ENCODE data around the gene ZYX.
"Not testable (repeated sequence)": the region's sequence is repeated elsewhere in the genome, so short reads cannot be mapped to it uniquely, and the experiment has no call there.

The ZYX gene

DNA sequence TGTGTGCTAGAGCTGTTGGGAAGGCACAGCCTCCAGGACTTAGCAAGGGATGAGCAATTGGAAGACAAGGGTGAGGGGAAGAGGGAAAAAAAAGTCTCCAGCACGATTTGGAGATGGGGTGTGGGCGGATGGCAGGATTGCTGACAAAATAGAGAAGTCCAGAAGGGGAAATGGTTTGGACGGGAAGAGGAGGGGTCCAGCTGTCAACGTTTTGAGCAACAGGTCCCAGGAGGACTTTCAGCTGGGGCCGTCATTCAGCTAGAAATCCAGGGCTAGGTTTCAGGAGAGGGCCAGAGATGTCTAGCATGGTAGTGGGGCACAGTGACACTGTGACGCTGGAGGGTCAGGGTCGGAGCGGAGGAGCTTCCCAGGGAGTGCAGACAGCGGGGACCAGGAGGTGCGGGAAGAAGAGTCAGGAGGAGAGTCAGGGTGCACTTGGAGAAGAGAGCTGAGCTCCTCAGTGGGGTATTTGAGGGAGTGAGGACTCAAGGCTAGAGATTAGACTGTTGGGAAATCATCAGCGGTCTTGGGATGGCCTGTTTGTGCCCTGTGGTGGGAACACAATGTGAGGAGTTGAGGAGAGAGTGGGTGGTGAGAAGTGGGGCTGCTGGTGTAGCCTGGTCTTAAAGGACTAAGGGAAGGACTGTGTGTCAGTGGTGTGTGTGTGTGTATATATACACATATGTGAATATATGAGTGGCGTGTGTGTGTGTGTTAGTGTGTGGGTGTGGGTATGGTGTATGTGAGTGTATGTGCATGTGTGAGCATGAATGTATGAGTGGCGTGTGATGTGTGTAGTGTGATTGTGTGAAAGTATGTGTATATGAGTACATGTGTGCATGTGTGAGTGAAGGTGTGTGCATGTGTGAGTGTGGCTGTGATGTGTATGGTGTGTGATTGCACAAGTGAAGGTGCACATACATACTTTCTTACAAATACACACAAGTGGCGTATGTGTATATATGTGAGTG lies 3.8 kb downstream of the ZYX start:
- DNase-seq (ENCODE audit: low spot score) = no peak

DNA sequence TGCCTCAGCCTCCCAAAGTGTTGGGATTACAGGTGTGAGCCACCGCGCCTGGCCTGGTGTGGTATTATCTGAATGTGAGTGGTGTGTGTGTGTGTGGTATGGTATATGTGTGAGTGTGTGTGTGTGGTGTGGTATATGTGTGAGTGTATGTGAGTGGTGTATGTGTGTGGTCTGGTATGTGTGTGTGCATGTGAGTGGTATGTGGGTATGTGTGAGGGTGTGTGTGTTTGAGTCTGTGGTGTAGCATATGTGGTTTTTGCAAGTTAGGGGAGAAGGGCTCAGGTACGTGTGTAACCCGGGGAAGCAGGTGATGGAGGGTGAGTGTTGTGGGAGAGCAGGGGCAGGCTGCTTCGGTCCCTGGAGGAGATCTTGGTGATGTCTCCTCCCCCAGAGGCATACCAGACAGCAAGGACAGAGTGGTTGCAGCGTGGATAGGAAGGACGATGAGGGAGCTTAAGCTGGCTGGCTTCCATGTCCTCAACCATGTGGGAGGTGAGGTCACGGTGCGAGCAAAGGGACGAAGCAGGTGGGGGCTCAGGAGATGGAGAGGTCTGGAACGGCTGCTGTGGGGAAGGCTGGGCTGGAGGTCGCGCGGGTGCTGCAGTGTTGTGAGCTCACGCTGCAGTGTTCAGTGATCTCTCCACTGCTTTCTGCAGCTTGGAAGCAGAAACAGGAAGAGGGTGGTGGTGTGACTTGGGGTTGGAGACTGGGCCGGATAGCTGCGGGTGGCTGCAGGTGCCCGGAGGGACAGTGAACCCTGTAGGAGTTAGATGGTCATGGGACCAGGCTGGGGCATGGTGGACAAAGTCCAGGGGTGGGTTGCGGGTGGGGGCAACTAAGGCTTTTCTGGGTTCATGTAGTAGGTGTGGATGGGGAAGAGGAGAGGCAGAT lies 5.0 kb downstream of the ZYX start:
- no peak for DNase-seq (ENCODE audit: low spot score)

DNA sequence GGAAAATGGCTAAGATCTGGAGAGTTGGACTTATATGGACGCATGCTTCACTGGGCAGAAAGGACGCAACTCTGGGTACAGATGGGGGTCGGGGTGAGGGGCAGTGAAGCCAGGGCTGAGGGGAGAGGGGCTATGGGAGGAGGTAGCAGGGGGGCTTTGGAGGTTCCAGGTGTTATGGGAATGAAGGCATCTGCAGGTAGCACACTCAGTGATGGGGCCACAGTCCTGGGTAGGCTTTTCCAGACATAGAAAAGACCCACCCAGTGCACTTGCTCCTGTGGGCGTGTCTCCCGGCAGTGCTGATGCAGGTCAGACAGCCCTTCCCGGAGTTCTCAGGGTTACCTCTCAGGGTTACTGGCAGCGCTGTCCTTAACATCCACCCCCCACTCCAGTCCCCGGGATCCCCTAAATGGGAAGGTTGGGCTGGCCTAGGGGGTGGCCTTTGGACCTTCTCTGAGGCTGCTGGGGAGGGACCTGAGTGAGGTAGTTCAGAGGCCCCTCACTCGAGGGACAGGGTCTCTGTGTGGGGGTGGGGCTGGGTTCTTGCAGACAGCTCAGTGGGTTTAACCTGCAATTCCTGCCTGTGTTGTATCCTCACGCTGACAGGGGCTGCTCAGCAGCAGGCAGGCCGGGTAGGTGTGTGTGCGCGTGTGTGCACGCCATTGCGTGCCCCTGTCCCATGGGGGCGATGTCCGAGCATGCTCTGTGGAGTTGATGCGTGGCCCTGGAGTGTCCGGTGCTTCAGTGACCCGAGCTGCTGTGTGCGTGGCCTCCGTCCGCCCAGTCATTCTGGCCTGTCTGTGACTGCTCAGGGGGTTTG lies 6.2 kb downstream of the ZYX start:
- no peak for DNase-seq (ENCODE audit: low spot score)

GRCh38 chr7:143388051-143388450 lies 6.9 kb downstream of the ZYX start:
- no peak for DNase-seq (ENCODE audit: low spot score)

DNA sequence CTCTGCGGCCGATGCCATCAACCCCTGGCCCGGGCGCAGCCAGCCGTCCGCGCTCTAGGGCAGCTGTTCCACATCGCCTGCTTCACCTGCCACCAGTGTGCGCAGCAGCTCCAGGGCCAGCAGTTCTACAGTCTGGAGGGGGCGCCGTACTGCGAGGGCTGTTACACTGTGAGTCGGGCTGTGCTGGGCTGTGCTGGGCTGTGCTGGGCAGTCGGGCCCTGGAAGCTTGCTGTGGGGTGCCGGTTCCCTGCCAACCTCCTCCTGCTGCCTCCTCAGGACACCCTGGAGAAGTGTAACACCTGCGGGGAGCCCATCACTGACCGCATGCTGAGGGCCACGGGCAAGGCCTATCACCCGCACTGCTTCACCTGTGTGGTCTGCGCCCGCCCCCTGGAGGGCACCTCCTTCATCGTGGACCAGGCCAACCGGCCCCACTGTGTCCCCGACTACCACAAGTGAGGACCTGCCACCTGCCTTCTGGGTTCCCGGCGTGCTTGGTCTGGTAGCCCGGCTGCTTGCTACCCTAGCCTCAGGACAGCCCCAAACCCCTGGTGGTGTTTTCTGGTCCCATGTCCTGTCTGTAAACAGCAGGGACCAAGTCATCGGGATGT lies 7.5 kb downstream of the ZYX start:
- DNase-seq (ENCODE audit: low spot score) = no peak

GRCh38 chr7:143389316-143390103 lies 8.4 kb downstream of the ZYX start:
- DNase-seq (ENCODE audit: low spot score) = no peak

GRCh38 chr7:143390104-143390772 lies 9.1 kb downstream of the ZYX start:
- no peak for DNase-seq (ENCODE audit: low spot score)

DNA sequence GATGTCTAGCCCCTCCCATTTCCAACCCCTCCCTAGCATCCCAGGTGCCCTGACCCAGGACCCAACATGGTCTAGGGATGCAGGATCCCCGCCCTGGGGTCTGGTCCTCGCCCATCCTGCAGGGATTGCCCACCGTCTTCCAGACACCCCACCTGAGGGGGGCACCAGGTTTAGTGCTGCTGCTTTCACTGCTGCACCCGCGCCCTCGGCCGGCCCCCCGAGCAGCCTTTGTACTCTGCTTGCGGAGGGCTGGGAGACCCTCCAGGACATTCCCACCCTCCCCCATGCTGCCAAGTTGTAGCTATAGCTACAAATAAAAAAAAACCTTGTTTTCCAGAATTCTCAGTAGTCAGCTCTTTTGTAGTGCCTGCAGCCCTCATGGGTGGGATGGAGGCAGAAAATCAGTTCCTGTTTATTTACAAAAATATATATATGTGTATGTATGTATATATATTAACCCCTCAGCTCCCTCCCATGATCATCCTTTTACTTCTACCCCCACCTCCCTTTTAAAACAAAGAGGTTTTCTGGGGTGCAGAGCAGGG lies 9.7 kb downstream of the ZYX start:
- DNase-seq (ENCODE audit: low spot score) = no peak

GRCh38 chr7:143391462-143392404 lies 10.6 kb downstream of the ZYX start:
- DNase-seq (ENCODE audit: low spot score) = no peak

DNA sequence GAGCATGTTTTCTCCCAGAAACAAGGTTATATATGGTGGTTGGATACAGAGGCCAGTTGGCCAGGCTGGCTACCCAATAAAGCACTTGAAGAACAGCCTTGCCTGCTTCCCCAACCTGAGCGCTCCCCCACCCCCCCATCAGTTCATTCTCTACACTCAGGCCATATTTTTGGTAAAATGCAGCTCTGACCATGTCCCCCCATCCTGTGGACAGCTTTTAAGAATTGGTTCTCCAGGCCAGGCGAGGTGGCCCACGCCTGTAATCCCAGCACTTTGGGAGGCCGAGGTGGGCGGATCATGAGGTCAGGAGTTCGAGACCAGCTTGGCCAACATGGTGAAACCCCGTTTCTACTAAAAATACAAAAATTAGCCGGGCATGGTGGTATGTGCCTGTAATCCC lies 11.3 kb downstream of the ZYX start:
- DNase-seq (ENCODE audit: low spot score) = not testable (repeated sequence)

DNA sequence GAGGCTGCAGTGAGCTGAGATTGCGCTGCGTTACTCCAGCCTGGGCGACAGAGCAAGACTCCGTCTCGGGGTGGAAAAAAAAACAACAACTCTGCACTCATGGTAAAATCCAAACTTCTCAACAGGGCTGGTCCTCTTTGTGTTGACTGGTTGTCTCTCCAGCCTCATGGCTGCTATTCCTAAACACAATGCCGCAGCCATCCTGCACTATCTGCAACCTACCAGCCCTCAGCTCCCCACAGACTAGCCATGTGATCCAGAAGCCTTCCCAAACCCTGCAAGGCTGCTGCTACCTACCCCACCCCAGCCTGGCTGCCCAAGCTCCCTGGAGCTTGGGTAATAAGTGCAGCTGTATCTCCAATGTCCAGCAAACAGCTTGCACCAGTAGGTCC lies 11.7 kb downstream of the ZYX start:
- no peak for DNase-seq (ENCODE audit: low spot score)

GRCh38 chr7:143393267-143394041 lies 12.3 kb downstream of the ZYX start:
- no peak for DNase-seq (ENCODE audit: low spot score)

GRCh38 chr7:143394068-143394467 lies 12.9 kb downstream of the ZYX start:
- DNase-seq (ENCODE audit: low spot score) = no peak

GRCh38 chr7:143394777-143395176 lies 13.6 kb downstream of the ZYX start:
- no peak for DNase-seq (ENCODE audit: low spot score)

DNA sequence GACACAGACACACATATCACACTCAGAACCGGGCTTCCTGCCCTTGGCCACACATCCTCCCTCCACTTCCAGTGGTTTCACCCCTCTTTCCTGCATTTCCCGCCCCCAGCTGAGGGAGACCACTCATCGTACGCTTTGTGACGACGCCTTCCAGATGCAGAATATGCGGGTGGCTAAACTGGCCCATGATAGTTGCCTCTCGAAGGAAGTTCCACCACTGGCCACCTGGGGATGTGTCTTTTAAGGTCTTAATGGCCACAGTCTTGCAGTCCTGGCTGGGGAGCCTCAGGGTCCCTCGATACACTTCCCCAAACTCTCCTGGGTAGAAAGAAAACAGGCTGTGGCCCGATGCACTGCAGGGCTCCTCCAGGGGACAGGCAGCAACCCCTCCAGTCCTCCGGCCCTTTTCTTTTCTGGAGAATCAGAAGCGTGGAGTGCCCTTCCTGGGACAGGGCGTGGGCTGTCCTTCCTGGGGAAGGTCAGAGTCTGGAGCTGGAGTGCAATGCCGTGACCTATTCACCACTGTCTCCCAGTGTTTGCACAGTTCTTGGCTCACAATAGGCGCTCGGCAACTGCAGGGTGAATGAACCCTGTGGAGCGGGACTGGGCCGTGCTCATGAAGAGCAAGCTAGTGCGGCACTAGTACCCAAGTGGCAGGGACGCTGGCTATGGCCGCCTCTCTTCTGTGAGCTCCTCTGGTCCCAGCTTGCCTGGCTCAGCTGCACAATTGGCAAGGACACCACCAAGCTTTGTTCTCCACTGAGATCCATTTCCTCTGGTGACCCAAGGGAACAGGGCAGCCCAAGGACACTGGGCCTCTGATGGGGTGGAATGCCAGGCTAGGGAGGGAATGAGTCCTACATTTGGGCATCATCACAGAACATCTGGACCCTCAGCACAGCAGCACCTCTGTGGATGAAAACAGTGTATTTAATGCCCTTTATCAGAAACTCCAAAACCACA lies 14.3 kb downstream of the ZYX start:
- DNase-seq (ENCODE audit: low spot score) = no peak

DNA sequence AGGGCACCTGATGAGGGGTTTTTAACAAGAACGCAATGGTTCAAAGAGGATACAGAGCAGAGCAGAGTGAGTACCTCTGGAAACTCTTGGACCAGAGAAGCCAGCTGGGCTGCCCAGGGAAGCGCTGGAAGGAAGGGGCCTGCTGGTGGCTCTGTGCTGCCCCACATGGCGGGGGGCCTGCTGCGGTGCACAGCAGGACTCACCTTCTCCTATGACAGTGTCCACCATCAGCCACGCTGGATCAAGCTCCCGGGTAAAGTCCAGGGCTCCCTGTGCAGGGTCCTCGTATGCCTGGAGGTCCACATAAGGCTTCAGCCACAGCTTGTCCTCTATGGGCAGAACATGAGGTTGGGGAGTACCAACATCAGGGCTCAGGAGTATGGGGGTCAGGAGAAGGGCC lies 15.0 kb downstream of the ZYX start:
- DNase-seq (ENCODE audit: low spot score) = no peak
